ENCODE results near the gene CCDC92.

DNA sequence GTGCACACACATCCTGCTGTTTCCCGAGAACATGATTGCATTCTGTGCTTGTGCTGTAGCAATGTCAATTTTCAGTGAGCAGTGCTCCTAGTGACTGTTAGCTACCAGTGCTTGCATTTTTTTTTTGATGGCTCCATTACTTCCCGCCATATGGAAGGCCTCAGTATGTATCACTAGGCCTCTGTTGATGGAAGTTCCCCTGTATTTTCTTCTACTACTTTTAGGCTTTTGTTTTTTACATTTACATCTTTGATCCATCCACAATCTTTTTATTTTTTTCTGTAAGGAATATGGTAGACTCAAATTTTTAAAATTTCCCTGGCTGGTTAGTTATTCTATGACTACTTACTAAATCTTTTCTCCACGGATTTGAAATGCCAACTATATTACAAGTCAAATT is 49.5 kb upstream of the CCDC92 start:
- TF ChIP-seq, protein P1, sequence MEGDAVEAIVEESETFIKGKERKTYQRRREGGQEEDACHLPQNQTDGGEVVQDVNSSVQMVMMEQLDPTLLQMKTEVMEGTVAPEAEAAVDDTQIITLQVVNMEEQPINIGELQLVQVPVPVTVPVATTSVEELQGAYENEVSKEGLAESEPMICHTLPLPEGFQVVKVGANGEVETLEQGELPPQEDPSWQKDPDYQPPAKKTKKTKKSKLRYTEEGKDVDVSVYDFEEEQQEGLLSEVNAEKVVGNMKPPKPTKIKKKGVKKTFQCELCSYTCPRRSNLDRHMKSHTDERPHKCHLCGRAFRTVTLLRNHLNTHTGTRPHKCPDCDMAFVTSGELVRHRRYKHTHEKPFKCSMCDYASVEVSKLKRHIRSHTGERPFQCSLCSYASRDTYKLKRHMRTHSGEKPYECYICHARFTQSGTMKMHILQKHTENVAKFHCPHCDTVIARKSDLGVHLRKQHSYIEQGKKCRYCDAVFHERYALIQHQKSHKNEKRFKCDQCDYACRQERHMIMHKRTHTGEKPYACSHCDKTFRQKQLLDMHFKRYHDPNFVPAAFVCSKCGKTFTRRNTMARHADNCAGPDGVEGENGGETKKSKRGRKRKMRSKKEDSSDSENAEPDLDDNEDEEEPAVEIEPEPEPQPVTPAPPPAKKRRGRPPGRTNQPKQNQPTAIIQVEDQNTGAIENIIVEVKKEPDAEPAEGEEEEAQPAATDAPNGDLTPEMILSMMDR (IDR thresholded peaks at IDR 0.05): no peak
- TF ChIP-seq POLR2AphosphoS5 (IDR thresholded peaks at IDR 0.05; ENCODE audit: low read depth, low read length) (no peak), TCF7L2 (IDR thresholded peaks at IDR 0.05; ENCODE audit: low read depth, low read length) (no peak), SIN3A (IDR thresholded peaks at IDR 0.05; ENCODE audit: borderline replicate concordance, insufficient read depth, low read depth, low read length) (no peak)
- TF ChIP-seq, protein P2, sequence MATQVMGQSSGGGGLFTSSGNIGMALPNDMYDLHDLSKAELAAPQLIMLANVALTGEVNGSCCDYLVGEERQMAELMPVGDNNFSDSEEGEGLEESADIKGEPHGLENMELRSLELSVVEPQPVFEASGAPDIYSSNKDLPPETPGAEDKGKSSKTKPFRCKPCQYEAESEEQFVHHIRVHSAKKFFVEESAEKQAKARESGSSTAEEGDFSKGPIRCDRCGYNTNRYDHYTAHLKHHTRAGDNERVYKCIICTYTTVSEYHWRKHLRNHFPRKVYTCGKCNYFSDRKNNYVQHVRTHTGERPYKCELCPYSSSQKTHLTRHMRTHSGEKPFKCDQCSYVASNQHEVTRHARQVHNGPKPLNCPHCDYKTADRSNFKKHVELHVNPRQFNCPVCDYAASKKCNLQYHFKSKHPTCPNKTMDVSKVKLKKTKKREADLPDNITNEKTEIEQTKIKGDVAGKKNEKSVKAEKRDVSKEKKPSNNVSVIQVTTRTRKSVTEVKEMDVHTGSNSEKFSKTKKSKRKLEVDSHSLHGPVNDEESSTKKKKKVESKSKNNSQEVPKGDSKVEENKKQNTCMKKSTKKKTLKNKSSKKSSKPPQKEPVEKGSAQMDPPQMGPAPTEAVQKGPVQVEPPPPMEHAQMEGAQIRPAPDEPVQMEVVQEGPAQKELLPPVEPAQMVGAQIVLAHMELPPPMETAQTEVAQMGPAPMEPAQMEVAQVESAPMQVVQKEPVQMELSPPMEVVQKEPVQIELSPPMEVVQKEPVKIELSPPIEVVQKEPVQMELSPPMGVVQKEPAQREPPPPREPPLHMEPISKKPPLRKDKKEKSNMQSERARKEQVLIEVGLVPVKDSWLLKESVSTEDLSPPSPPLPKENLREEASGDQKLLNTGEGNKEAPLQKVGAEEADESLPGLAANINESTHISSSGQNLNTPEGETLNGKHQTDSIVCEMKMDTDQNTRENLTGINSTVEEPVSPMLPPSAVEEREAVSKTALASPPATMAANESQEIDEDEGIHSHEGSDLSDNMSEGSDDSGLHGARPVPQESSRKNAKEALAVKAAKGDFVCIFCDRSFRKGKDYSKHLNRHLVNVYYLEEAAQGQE (IDR thresholded peaks at IDR 0.05; ENCODE audit: insufficient read depth in 1 of 2, low read depth in 2 of 2, low read length in 1 of 2): no peak
